ENCODE results near the gene EID2. TPM values are rescaled to one million over a fixed set of nuclear protein-coding genes. Genes with fewer than 3 reads are reported as not detected.

Gene EID2
- total and polyA plus RNA-seq, 2 of the 13 experiments (the other 11 are each of a cell fraction or from before 2014, with no cell fraction given), result 3.7 to 14.1 TPM

- TF ChIP-seq, protein P1, sequence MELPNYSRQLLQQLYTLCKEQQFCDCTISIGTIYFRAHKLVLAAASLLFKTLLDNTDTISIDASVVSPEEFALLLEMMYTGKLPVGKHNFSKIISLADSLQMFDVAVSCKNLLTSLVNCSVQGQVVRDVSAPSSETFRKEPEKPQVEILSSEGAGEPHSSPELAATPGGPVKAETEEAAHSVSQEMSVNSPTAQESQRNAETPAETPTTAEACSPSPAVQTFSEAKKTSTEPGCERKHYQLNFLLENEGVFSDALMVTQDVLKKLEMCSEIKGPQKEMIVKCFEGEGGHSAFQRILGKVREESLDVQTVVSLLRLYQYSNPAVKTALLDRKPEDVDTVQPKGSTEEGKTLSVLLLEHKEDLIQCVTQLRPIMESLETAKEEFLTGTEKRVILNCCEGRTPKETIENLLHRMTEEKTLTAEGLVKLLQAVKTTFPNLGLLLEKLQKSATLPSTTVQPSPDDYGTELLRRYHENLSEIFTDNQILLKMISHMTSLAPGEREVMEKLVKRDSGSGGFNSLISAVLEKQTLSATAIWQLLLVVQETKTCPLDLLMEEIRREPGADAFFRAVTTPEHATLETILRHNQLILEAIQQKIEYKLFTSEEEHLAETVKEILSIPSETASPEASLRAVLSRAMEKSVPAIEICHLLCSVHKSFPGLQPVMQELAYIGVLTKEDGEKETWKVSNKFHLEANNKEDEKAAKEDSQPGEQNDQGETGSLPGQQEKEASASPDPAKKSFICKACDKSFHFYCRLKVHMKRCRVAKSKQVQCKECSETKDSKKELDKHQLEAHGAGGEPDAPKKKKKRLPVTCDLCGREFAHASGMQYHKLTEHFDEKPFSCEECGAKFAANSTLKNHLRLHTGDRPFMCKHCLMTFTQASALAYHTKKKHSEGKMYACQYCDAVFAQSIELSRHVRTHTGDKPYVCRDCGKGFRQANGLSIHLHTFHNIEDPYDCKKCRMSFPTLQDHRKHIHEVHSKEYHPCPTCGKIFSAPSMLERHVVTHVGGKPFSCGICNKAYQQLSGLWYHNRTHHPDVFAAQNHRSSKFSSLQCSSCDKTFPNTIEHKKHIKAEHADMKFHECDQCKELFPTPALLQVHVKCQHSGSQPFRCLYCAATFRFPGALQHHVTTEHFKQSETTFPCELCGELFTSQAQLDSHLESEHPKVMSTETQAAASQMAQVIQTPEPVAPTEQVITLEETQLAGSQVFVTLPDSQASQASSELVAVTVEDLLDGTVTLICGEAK (IDR thresholded peaks at IDR 0.05), result no peak
- TF ChIP-seq, protein P1 (CRISPR knock-in tag; IDR thresholded peaks at IDR 0.05), result no peak
- no peak for TF ChIP-seq ZBED4 (CRISPR knock-in tag; IDR thresholded peaks at IDR 0.05; ENCODE audit: borderline replicate concordance)
- no peak for TF ChIP-seq ZFP36L2 (CRISPR knock-in tag; IDR thresholded peaks at IDR 0.05)
- no peak for TF ChIP-seq SOX5 (CRISPR knock-in tag; IDR thresholded peaks at IDR 0.05; ENCODE audit: borderline replicate concordance)
- no peak for TF ChIP-seq GPN1 (CRISPR knock-in tag; IDR thresholded peaks at IDR 0.05; ENCODE audit: borderline replicate concordance)
- 0 out of 2 replicates have a peak, but pooled peaks have one; percentile 50 for TF ChIP-seq ZNF441 (CRISPR knock-in tag; IDR thresholded peaks at IDR 0.05; ENCODE audit: borderline replicate concordance)
- peak; percentile 28; the same call in 1 of the 2 replicates for TF ChIP-seq RELA (CRISPR knock-in tag; IDR thresholded peaks at IDR 0.05)
- no peak for TF ChIP-seq GABPA (IDR thresholded peaks at IDR 0.05; ENCODE audit: low read depth, low read length)
- no peak for TF ChIP-seq GABPA (CRISPR knock-in tag; IDR thresholded peaks at IDR 0.05; ENCODE audit: low read depth)
- no peak for TF ChIP-seq BATF2 (CRISPR knock-in tag; IDR thresholded peaks at IDR 0.05)
- no peak for TF ChIP-seq XBP1 (CRISPR knock-in tag; IDR thresholded peaks at IDR 0.05)
- no peak for TF ChIP-seq MED8 (CRISPR knock-in tag; IDR thresholded peaks at IDR 0.05; ENCODE audit: insufficient replicate concordance)
- TF ChIP-seq ARNT2 (CRISPR knock-in tag; IDR thresholded peaks at IDR 0.05; ENCODE audit: low read depth), result peak; percentile 59; the same call in 1 of the 2 replicates
- TF ChIP-seq ZNF547 (CRISPR knock-in tag; IDR thresholded peaks at IDR 0.05), result peak; percentile 24; the same call in 1 of the 2 replicates
Observed at GRCh38 chr19:39539518-39540332, at the start of gene EID2 (continued).

Data from HepG2 (cell line).